ENCODE measurements around the gene USP4. TPM values are rescaled to one million over a fixed set of nuclear protein-coding genes. Genes with fewer than 3 reads are reported as not detected.

USP4 gene
- total RNA-seq, 1 donor from 2014 or later = 45.2 TPM

GRCh38 chr3:49279376-49279775 lies 60.5 kb downstream of the USP4 start:
- Histone ChIP-seq H3K36me3 (peaks cover 0 to 17% of the 10 kb centered on the region in 2 donors), H3K4me1 (peaks cover 38% of the 10 kb centered on the region), H3K4me3 (no peak overlapping the region), H3K9me3 (no peaks in the 10 kb centered on the region), H3K27me3 (no peaks in the 10 kb centered on the region), H3K27ac (peak overlapping the region; percentile 94)
- TF ChIP-seq POLR2AphosphoS5 (IDR thresholded peaks at IDR 0.05; ENCODE audit: insufficient read depth in 1 of 2, low read depth in 1 of 2) (no peak), POLR2A (IDR thresholded peaks at IDR 0.05) (no peak), CTCF (IDR thresholded peaks at IDR 0.05) (no peak)
- intact Hi-C loops (cut with DNase I) = loop anchor here (5.0 to 10.0 kb wide), 2 partner anchors 105 to 393 kb away; partner anchors contain the start of genes APEH and KLHDC8B
- DNase-seq (ENCODE audit: extremely low spot score in 2 of 2) = no peak

- intact Hi-C loops (cut with DNase I) = loop anchor here (5.0 to 10.0 kb wide), 2 partner anchors 104 to 394 kb away; partner anchors contain the start of genes APEH and KLHDC8B
- no peak for TF ChIP-seq POLR2A (IDR thresholded peaks at IDR 0.05)
- no peak for TF ChIP-seq POLR2AphosphoS5 (IDR thresholded peaks at IDR 0.05; ENCODE audit: insufficient read depth in 1 of 2, low read depth in 1 of 2)
- TF ChIP-seq CTCF (IDR thresholded peaks at IDR 0.05) = no peak
- no peaks in the 10 kb centered on the region for H3K9me3 ChIP-seq
Observed at GRCh38 chr3:49278548-49278947, 61.3 kb downstream of the USP4 start.

GRCh38 chr3:49277383-49277775 lies 62.5 kb downstream of the USP4 start:
- Histone ChIP-seq H3K4me3 (peak overlapping the region; percentile 33 to 54), H3K9me3 (no peaks in the 10 kb centered on the region), H3K27me3 (no peaks in the 10 kb centered on the region), H3K27ac (peak overlapping the region; percentile 94), H3K36me3 (peaks cover 0 to 7% of the 10 kb centered on the region in 2 donors), H3K4me1 (peaks cover 38% of the 10 kb centered on the region)
- intact Hi-C loops (cut with DNase I) = loop anchor here (5.0 to 10.0 kb wide), 2 partner anchors 103 to 395 kb away; partner anchors contain the start of genes APEH and KLHDC8B
- TF ChIP-seq POLR2A (IDR thresholded peaks at IDR 0.05) = no peak
- TF ChIP-seq POLR2AphosphoS5 (IDR thresholded peaks at IDR 0.05; ENCODE audit: insufficient read depth in 1 of 2, low read depth in 1 of 2) = peak in 1 of 2 donors; percentile 22
- DNase-seq (ENCODE audit: extremely low spot score in 2 of 2) = no peak

More at GRCh38 chr3:49278548-49278947, 61.3 kb downstream of the USP4 start:
- Histone ChIP-seq H3K27ac (peak overlapping the region; percentile 94), H3K36me3 (peaks cover 0 to 9% of the 10 kb centered on the region in 2 donors), H3K27me3 (no peaks in the 10 kb centered on the region), H3K4me1 (peaks cover 38% of the 10 kb centered on the region), H3K4me3 (no peak overlapping the region)
- no peak for DNase-seq (ENCODE audit: extremely low spot score in 2 of 2)

GRCh38 chr3:49276475-49277382 lies 63.1 kb downstream of the USP4 start, which contains the start of gene C3orf62:
Gene C3orf62, minus strand, starts transcription at chr3:49277232. Its CDS starts 360 bp downstream, at chr3:49276872.
- Histone ChIP-seq H3K9me3 (no peaks in the 10 kb centered on the region), H3K36me3 (peaks cover 0 to 7% of the 10 kb centered on the region in 2 donors), H3K27ac (peak within 1 kb of the TSS; percentile 94), H3K4me3 (peak within 1 kb of the TSS; percentile 33 to 54), H3K27me3 (no peaks in the 10 kb centered on the region), H3K4me1 (peaks cover 38% of the 10 kb centered on the region)
- TF ChIP-seq CTCF (IDR thresholded peaks at IDR 0.05) (peak in 1 of 3 experiments; percentile 13), POLR2A (IDR thresholded peaks at IDR 0.05) (peak in 1 of 2 donors; percentile 22), POLR2AphosphoS5 (IDR thresholded peaks at IDR 0.05; ENCODE audit: insufficient read depth in 1 of 2, low read depth in 1 of 2) (peak; percentile 7 to 85)
- DNase-seq (ENCODE audit: extremely low spot score in 2 of 2) = peak in 1 of 2 donors; percentile 89
- intact Hi-C loops (cut with DNase I) = loop anchor here (5.0 to 10.0 kb wide), 2 partner anchors 102 to 396 kb away; partner anchors contain the start of genes APEH and KLHDC8B

GRCh38 chr3:49273825-49274532 lies 65.9 kb downstream of the USP4 start:
- peaks cover 0 to 4% of the 10 kb centered on the region in 2 donors for H3K36me3 ChIP-seq
- H3K27ac ChIP-seq = no peak overlapping the region
- no peaks in the 10 kb centered on the region for H3K9me3 ChIP-seq
- no peak for TF ChIP-seq POLR2A (IDR thresholded peaks at IDR 0.05)
- no peak for TF ChIP-seq POLR2AphosphoS5 (IDR thresholded peaks at IDR 0.05; ENCODE audit: insufficient read depth in 1 of 2, low read depth in 1 of 2)
- TF ChIP-seq CTCF (IDR thresholded peaks at IDR 0.05) = no peak
- no peaks in the 10 kb centered on the region for H3K27me3 ChIP-seq
- H3K4me1 ChIP-seq = peaks cover 29% of the 10 kb centered on the region
- no peak overlapping the region for H3K4me3 ChIP-seq
- no peak for DNase-seq (ENCODE audit: extremely low spot score in 2 of 2)
- intact Hi-C loops (cut with DNase I) = loop anchor here (10.0 kb wide), 1 partner anchor 99 kb away; the partner anchor contains the start of gene KLHDC8B

Data from vagina (tissue), 2 donors.